ENCODE results near the gene ZC3H15.

Gene ZC3H15

GRCh38 chr2:186445506-186445905 is 40.6 kb upstream of the ZC3H15 start:
- Mint-ChIP-seq H3K27ac (no peak overlapping the region), H3K4me3 (no peak overlapping the region), H3K36me3 (ENCODE audit: low read depth) (peaks cover 4% of the 10 kb centered on the region), H3K4me1 (peaks cover 5% of the 10 kb centered on the region), H3K9me3 (no peaks in the 10 kb centered on the region), H3K27me3 (ENCODE audit: low read depth, poor library complexity) (no peaks in the 10 kb centered on the region)
- TF ChIP-seq CTCF (IDR thresholded peaks at IDR 0.05), result no peak
- DNase-seq, result no peak

- Mint-ChIP-seq H3K9me3 (no peaks in the 10 kb centered on the region), H3K4me1 (no peaks in the 10 kb centered on the region), H3K36me3 (ENCODE audit: low read depth) (peaks cover 7% of the 10 kb centered on the region), H3K27me3 (ENCODE audit: low read depth, poor library complexity) (no peaks in the 10 kb centered on the region), H3K4me3 (no peak overlapping the region), H3K27ac (no peak overlapping the region)
- TF ChIP-seq CTCF (IDR thresholded peaks at IDR 0.05), result no peak
- no peak for DNase-seq
Observed at GRCh38 chr2:186455613-186456012, 30.4 kb upstream of the ZC3H15 start.

- H3K27me3 Mint-ChIP-seq (ENCODE audit: low read depth, poor library complexity), result no peaks in the 10 kb centered on the region
- no peaks in the 10 kb centered on the region for H3K9me3 Mint-ChIP-seq
- no peak for TF ChIP-seq CTCF (IDR thresholded peaks at IDR 0.05)
- no peaks in the 10 kb centered on the region for H3K4me1 Mint-ChIP-seq
- peaks cover 7% of the 10 kb centered on the region for H3K36me3 Mint-ChIP-seq (ENCODE audit: low read depth)
- no peak overlapping the region for H3K4me3 Mint-ChIP-seq
- H3K27ac Mint-ChIP-seq, result no peak overlapping the region
- DNase-seq, result no peak
Observed at GRCh38 chr2:186456941-186457340, 29.1 kb upstream of the ZC3H15 start.

GRCh38 chr2:186457908-186458307 is 28.2 kb upstream of the ZC3H15 start:
- H3K36me3 Mint-ChIP-seq (ENCODE audit: low read depth), result peaks cover 7% of the 10 kb centered on the region

GRCh38 chr2:186459009-186459408 is 27.1 kb upstream of the ZC3H15 start:
- Mint-ChIP-seq H3K36me3 (ENCODE audit: low read depth) (peaks cover 7% of the 10 kb centered on the region), H3K4me1 (no peaks in the 10 kb centered on the region), H3K9me3 (no peaks in the 10 kb centered on the region), H3K27me3 (ENCODE audit: low read depth, poor library complexity) (no peaks in the 10 kb centered on the region), H3K27ac (no peak overlapping the region), H3K4me3 (no peak overlapping the region)
- no peak for DNase-seq
- no peak for TF ChIP-seq CTCF (IDR thresholded peaks at IDR 0.05)

More at GRCh38 chr2:186457908-186458307, 28.2 kb upstream of the ZC3H15 start:
- no peak for TF ChIP-seq CTCF (IDR thresholded peaks at IDR 0.05)
- H3K27ac Mint-ChIP-seq, result no peak overlapping the region
- H3K9me3 Mint-ChIP-seq, result no peaks in the 10 kb centered on the region
- no peaks in the 10 kb centered on the region for H3K4me1 Mint-ChIP-seq
- no peak overlapping the region for H3K4me3 Mint-ChIP-seq
- no peak for DNase-seq
- H3K27me3 Mint-ChIP-seq (ENCODE audit: low read depth, poor library complexity), result no peaks in the 10 kb centered on the region

- Mint-ChIP-seq H3K4me1 (no peaks in the 10 kb centered on the region), H3K27me3 (ENCODE audit: low read depth, poor library complexity) (no peaks in the 10 kb centered on the region), H3K27ac (no peak overlapping the region), H3K4me3 (no peak overlapping the region), H3K36me3 (ENCODE audit: low read depth) (peaks cover 2% of the 10 kb centered on the region), H3K9me3 (no peaks in the 10 kb centered on the region)
- DNase-seq, result no peak
- TF ChIP-seq CTCF (IDR thresholded peaks at IDR 0.05), result peak; percentile 27
Observed at GRCh38 chr2:186460465-186460864, 25.6 kb upstream of the ZC3H15 start.

Measured in nephron progenitor cell (in vitro differentiated cells).